Fibroblast of the conjunctiva (primary cell): ENCODE measurements around the gene NFIA.

ENCODE experiments used
- DNase-seq: peaks from one replicate; pipeline ENCODE4 v3.0.0-alpha.2; 2010; ENCODE audit warnings: low read depth

NFIA gene

GRCh38 chr1:61183471-61184039, 101.2 kb downstream of the NFIA start:
- peak; percentile 62 for DNase-seq

- DNase-seq: peak; percentile 94
These were observed 101.8 kb downstream of the NFIA start for GRCh38 chr1:61184040-61184713.

- no peak for DNase-seq
These were observed 102.3 kb downstream of the NFIA start for GRCh38 chr1:61184714-61185106.

DNA sequence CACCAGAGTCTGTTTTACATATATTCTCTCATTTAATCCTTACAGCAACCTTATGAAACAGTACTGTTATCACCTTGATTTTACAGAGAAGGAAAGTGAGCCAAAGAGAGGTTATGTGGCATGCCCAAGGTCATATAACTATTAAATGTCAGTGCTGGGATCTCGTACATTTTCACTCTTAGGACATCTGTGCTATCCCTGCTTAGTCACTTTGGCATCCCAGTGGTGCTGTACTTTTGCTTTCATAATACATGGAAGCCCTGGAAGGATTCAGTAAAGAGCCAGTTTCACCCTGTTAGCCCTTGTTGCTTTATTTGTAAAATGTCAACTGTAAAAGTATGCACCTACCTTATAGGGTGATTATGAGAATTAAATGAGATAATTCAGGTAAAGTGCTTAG, 104.4 kb downstream of the NFIA start:
- no peak for DNase-seq

DNA sequence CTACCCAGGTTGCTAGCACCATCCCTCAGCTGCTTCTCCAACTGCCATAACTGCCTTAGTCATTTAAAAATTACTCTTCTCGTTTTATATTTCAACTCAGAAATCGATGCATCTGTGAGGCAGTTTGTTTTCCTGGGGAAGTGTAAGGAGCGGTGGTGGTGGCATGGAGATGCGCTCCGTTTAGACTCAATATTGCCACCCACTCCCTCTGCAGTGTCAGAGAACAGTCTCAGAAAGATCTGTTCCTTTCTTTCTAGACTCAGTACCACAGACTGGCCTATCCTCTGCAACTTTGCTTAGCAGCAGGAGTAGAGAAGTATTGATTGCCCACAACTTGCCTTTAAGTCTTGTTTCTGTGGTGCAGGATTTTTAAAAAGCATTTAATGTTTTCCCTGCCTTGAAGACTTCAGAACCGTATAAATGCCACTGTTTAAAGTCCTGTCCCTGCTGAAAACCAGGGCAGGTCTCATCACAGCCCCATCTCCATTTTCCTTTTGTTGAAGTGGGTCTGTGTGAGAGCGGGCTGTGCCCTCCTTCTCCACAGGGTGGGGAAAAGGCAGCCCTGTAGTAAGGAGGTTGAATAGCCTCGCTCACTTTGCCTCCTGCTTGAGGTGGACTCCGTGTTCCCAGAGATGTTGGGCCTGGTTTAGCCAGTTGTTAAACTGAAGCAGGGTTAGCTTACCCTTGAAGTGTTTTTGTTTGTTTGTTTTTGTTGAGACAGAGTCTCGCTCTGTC, 105.2 kb downstream of the NFIA start:
- DNase-seq: no peak

- DNase-seq: no peak
These were observed 107.8 kb downstream of the NFIA start for GRCh38 chr1:61190153-61190552.

DNA sequence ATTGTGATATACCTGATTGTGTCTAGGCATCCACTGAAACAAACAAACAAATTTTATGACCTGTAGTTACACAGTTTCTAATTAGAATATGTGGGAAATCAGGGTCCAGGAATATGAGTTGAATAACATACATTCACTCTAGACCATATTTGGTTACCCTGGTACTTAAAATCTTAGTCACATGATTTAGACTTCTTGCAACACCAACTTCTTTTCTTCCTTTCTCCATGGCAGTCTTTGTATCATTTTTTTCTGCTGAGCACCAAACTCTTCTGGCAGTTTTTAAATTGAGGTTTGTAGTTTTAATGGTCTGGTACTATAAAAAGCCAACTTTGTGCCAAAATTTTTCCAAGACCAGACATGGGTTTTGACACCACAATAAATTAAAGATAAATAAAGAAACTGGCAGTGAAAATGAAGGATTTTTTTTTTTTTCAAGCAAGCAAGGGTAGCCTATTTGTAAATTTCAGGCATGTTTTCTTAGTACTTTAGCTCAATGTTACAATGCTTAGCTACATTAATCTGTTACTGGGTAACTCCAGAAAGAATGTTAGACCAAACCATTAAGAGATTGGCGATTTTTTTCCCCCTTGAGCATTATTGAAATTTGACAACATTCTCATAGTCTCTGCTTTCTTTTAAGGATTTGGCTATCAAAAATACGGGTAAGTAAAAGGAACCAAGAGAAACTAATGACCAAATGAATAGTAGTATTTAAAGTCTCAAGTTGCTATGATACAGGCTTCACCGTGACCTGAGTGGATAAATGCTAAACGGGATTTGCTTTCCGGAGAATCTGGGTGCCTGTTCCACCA, 108.5 kb downstream of the NFIA start:
- DNase-seq: no peak

DNA sequence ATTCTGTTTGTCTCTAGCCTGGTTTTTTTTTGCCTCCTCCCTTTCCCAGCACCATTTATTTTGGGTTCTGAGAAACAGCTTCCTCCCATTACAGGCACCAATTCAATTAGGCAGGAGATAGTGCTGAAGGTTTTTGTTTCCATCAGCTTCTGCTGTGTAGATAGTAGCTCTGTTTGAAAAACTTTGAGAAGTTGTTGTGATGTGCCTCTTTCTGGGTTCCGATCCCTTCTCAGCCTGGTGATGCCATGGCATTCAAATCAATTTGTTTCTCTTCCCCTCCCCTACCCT, 109.0 kb downstream of the NFIA start:
- no peak for DNase-seq

GRCh38 chr1:61192663-61193330, 110.4 kb downstream of the NFIA start:
- DNase-seq: no peak

DNA sequence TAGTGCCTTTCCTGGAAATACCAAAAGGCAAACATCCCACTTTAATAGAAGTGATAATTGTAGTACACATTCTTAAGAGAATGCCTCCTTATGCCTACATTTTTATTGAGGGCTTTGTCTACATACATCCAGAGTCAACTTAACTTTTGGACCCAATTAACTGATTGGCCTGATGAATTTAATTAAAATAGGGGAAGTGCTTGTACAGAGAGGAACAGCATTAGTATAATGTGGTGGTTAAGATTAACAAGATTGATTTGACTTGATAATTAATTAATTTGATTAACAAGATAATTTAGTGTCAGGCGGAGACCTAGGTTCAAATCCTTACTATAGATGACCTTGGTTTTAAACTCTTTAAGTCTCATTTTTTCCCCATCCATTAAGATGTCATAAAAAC, 111.4 kb downstream of the NFIA start:
- no peak for DNase-seq

GRCh38 chr1:61198554-61198953, 116.2 kb downstream of the NFIA start:
- no peak for DNase-seq

DNA sequence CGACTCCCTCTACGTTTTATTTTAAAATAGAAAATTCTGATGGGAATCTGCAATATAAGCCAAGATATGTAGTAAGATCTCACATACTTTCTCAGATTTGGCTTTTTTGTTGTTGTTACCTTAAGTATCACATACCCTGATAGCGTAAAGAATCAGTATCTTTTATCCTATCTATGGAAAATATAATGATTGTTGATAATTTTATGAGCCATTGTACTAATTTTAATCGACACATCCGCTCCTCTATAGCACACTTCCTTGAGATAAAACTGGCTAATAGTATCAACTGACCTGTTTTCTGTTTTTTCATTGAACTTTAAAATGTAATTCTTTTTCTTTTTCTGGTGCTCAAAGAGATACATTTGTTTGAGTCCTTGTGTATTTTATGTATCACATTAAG, 118.7 kb downstream of the NFIA start:
- no peak for DNase-seq

GRCh38 chr1:61202854-61203598, 120.7 kb downstream of the NFIA start:
- peak; percentile 47 for DNase-seq

DNA sequence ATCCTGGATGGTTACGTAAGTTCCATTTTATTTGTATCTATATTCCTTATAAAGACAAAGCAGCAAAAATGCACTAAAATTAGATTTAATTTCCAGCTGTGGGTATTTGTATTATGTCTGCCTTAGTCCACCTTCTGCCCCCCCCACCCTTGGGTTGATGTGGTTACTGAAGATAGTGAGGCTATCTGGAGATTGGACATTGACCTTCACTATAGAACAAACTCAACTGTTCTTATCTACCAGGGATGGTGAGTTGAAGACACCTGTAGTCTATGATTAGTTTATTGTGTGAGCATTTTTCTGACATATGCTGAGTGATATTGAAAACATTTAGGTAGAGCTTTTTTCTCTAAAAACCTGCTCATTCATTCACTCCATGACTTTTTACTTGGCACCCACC, 122.2 kb downstream of the NFIA start:
- no peak for DNase-seq

GRCh38 chr1:61207416-61207815, 125.1 kb downstream of the NFIA start:
- DNase-seq: no peak

- DNase-seq: no peak
These were observed 125.8 kb downstream of the NFIA start for GRCh38 chr1:61208172-61208571.

GRCh38 chr1:61208831-61209230, 126.5 kb downstream of the NFIA start:
- no peak for DNase-seq

GRCh38 chr1:61210435-61211154, 128.2 kb downstream of the NFIA start:
- no peak for DNase-seq

- DNase-seq: no peak
These were observed 131.1 kb downstream of the NFIA start for GRCh38 chr1:61213245-61214011.

DNA sequence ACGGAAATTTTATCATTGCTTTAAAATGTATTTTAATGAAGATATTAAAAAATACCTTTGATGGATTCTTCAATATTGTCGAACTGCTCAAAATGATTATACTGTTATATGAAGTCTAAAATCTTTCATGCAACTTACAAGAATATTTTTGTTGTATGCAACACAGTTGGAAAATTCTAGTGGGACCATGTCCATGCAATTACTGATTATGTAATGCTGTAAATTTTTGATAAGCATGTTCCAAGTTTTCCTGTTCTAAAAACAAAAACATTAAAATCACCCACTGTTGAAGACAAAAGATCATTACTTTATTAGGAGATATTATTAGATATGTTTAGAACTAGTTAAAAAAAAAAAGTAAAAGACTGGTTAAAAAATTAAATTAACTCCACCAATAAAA, 132.8 kb downstream of the NFIA start:
- no peak for DNase-seq
